ENCODE results near the gene KPNB1.

The KPNB1 gene

GRCh38 chr17:47622180-47622549 is 27.6 kb upstream of the KPNB1 start:
- Histone ChIP-seq H3K9me3 (ENCODE audit: control insufficient read depth, insufficient read depth, low read depth, low read length) (no peaks in the 10 kb centered on the region), H3K27ac (ENCODE audit: extremely low read depth, low read depth, low read length) (no peak overlapping the region; the same call in 1 of the 2 replicates), H3K4me3 (ENCODE audit: low read depth, low read length) (no peak overlapping the region), H3K4me1 (ENCODE audit: control insufficient read depth, insufficient read depth, low read length) (peaks cover 13% of the 10 kb centered on the region), H3K36me3 (ENCODE audit: control insufficient read depth in 2 of 2, insufficient read depth in 1 of 2, low read length in 2 of 2) (peaks cover 56 to 70% of the 10 kb centered on the region in 2 experiments)
- TF ChIP-seq ZNF184 (tag by site-specific recombination; IDR thresholded peaks at IDR 0.05) (no peak), ZNF664 (tag by site-specific recombination; IDR thresholded peaks at IDR 0.05) (no peak), ZFP37 (tag by site-specific recombination; IDR thresholded peaks at IDR 0.05) (0 out of 2 replicates have a peak, but pooled peaks have one; percentile 11)
- ChIA-PET CTCF (interaction anchor here (0.6 to 2.3 kb wide), 6 partner anchors 10 to 625 kb away, joined by 3 to 8 read pairs (median 3); partner anchors contain the start of gene KPNB1), POLR2A (interaction anchor here (0.6 to 1.5 kb wide), 6 partner anchors 9 to 129 kb away, joined by 3 to 11 read pairs (median 4); partner anchors contain the start of gene KPNB1)

GRCh38 chr17:47624727-47625068 is 25.0 kb upstream of the KPNB1 start:
- POLR2A ChIA-PET = interaction anchor here (1.7 to 2.0 kb wide), 2 partner anchors 25 to 26 kb away, joined by 4 to 12 read pairs; partner anchors contain the start of gene KPNB1
- Histone ChIP-seq H3K9me3 (ENCODE audit: control insufficient read depth, insufficient read depth, low read depth, low read length) (no peaks in the 10 kb centered on the region), H3K4me3 (ENCODE audit: low read depth, low read length) (no peak overlapping the region), H3K4me1 (ENCODE audit: control insufficient read depth, insufficient read depth, low read length) (peaks cover 13% of the 10 kb centered on the region), H3K36me3 (ENCODE audit: control insufficient read depth in 2 of 2, insufficient read depth in 1 of 2, low read length in 2 of 2) (peaks cover 30 to 46% of the 10 kb centered on the region in 2 experiments), H3K27ac (ENCODE audit: extremely low read depth, low read depth, low read length) (no peak overlapping the region)
- no peak for TF ChIP-seq ZNF311 (tag by site-specific recombination; IDR thresholded peaks at IDR 0.05; ENCODE audit: borderline replicate concordance)
- TF ChIP-seq ZNF560 (tag by site-specific recombination; IDR thresholded peaks at IDR 0.05; ENCODE audit: borderline replicate concordance) = no peak
- no peak for TF ChIP-seq ZNF426 (tag by site-specific recombination; IDR thresholded peaks at IDR 0.05)
- no peak for TF ChIP-seq ZNF16 (tag by site-specific recombination; IDR thresholded peaks at IDR 0.05; ENCODE audit: low read depth)
- TF ChIP-seq ZNF514 (tag by site-specific recombination; IDR thresholded peaks at IDR 0.05) = no peak
- TF ChIP-seq ZSCAN16 (tag by site-specific recombination; IDR thresholded peaks at IDR 0.05) = no peak
- no peak for TF ChIP-seq ZNF473 (tag by site-specific recombination; IDR thresholded peaks at IDR 0.05)
- no peak for TF ChIP-seq ZNF571 (tag by site-specific recombination; IDR thresholded peaks at IDR 0.05)
- TF ChIP-seq ZBTB1 (tag by site-specific recombination; IDR thresholded peaks at IDR 0.05) = no peak
- no peak for TF ChIP-seq ZNF513 (tag by site-specific recombination; IDR thresholded peaks at IDR 0.05)
- 0 out of 2 replicates have a peak, but pooled peaks have one; percentile 5 for TF ChIP-seq ZNF362 (tag by site-specific recombination; IDR thresholded peaks at IDR 0.05)
- no peak for TF ChIP-seq SP2 (tag by site-specific recombination; IDR thresholded peaks at IDR 0.05)
- TF ChIP-seq ZNF660 (tag by site-specific recombination; IDR thresholded peaks at IDR 0.05) = 0 out of 2 replicates have a peak, but pooled peaks have one; percentile 35
- TF ChIP-seq RBAK (tag by site-specific recombination; IDR thresholded peaks at IDR 0.05) = no peak
- TF ChIP-seq ZNF670 (tag by site-specific recombination; IDR thresholded peaks at IDR 0.05; ENCODE audit: low read depth) = no peak
- TF ChIP-seq ZNF18 (tag by site-specific recombination; IDR thresholded peaks at IDR 0.05) = no peak
- CTCF ChIA-PET = interaction anchor here (0.6 to 1.0 kb wide), 5 partner anchors 9 to 490 kb away, joined by 4 to 9 read pairs (median 5); no protein-coding TSS in a partner anchor
